H1 (cell line): Measurements from ENCODE around the gene ARHGEF10L. TPM values are rescaled to one million over a fixed set of nuclear protein-coding genes. Genes with fewer than 3 reads are reported as not detected.

Source experiments
- ATF3 ChIP-seq: IDR thresholded peaks from 2 replicates; pipeline ENCODE4 v1.6.1; 2011; ENCODE audit warnings: low read depth, mild to moderate bottlenecking, low read length; ENCODE audit not compliant: insufficient read depth
- FOSL1 ChIP-seq: IDR thresholded peaks from 2 replicates; pipeline ENCODE4 v1.6.1; 2011; ENCODE audit warnings: mild to moderate bottlenecking, low read depth, low read length, moderate library complexity; ENCODE audit not compliant: insufficient read depth
- polyA plus RNA-seq, 7 experiments: library from polyadenylated mRNA; depleted of rRNA in 3 of 7; stranded (reverse) in 5 of 7; unstranded in 2 of 7; fragments of >200 nt in 5 of 7; fragments of 200-250 nt in 2 of 7; gene quantifications; 1 replicate in 5 of 7; 2 replicates in 1 of 7; 4 replicates in 1 of 7; pipeline versions ENCODE4 v1.2.1 to v1.2.3, GENCODE V29; 2011 to 2013; ENCODE audit warnings: missing spikeins in 2 of 7, mixed read lengths in 2 of 7
- total RNA-seq: library from RNA; stranded (reverse); fragmentation: NEBNext Ultra II Directional; extraction: Animal tissue kit (Norgen Biotek cat#: 25700); gene quantifications from 2 replicates; pipeline ENCODE4 v1.2.1, GENCODE V29; 2021

Gene ARHGEF10L
- total and polyA plus RNA-seq, 2 of the 8 experiments (the other 6 are each of a cell fraction or from before 2014, with no cell fraction given) = 33.6 to 39.6 TPM

GRCh38 chr1:17699581-17699980 lies 160.1 kb downstream of the ARHGEF10L start (continued):
- TF ChIP-seq ATF3 (no peak), FOSL1 (no peak)
- TF ChIP-seq, all 59 proteins: peak for 0
